GM18508 (cell line): Measurements from ENCODE around the gene NOG.

Source experiments
- ATAC-seq: cut with Tn5 transposase; IDR thresholded peaks from one replicate; pipeline ENCODE4 v1.9.1; 2021; ENCODE audit warnings: moderate number of reproducible peaks; ENCODE audit not compliant: insufficient read depth, unreplicated experiment

Gene NOG

DNA sequence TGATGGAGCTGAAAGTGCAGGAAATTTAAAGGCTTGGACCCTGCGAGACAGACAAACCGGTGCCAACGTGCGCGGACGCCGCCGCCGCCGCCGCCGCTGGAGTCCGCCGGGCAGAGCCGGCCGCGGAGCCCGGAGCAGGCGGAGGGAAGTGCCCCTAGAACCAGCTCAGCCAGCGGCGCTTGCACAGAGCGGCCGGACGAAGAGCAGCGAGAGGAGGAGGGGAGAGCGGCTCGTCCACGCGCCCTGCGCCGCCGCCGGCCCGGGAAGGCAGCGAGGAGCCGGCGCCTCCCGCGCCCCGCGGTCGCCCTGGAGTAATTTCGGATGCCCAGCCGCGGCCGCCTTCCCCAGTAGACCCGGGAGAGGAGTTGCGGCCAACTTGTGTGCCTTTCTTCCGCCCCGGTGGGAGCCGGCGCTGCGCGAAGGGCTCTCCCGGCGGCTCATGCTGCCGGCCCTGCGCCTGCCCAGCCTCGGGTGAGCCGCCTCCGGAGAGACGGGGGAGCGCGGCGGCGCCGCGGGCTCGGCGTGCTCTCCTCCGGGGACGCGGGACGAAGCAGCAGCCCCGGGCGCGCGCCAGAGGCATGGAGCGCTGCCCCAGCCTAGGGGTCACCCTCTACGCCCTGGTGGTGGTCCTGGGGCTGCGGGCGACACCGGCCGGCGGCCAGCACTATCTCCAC lies at the start of gene NOG:
TSS of gene NOG (plus strand) at position 54 of the 674 bp plus-strand sequence. CDS start at position 579, 525 bp downstream.
- ATAC-seq = no peak

DNA sequence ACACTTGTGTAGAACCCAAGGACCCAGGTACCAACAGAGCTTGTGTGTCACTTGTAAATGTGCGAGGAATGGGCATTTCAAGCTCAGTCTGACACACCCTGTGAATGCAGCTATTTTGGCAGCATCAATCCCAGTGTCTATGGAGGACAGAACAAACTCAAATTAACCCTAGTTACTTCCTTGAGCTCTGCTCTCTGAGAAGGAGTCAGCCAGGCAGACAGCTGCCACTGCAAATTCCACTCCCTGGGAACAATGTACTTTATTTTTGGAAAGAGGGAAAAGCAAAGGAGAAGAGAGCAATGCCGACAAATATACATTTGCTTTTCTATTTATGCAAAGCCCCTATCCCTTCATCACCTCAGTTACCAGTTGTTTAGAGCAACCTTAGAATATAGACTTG lies 48.4 kb upstream of the NOG start:
- no peak for ATAC-seq

DNA sequence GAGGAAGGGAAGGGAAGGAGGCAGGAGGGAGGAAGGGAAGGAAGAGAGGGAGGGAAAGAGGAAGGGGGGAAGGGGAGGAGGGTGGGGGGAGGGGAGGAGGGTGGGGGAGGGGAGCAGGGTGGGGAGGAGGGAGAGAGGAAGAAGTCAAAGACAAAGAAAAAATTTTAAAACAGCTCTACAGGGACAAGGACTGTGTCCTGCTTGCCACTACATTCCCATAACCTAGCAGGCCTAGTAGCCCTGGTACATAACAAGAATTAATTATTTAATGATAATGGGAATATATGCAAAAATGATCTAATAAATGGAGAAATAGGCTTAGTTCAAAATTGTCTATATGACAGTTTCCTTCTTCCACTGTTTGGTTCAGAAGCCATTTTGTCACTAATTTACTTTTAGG lies 47.6 kb upstream of the NOG start:
- ATAC-seq = no peak

DNA sequence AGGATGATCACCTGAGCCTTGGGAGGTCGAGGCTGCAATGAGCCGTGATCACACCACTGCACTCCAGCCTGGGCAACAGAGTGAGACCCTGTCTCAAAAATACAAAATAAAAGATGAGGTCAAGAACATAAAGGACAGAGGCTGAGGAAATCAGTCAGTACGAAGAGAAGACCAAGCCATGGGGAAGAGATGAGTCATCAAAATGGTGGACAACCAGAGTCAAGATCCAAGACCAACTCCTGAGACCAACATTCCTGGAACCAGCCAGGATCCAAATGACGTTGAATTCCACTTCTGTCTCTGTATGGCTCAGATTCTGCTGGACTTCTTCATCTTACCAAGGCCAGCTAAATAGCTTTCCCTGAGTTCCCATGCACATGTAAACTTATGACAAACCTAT lies 44.8 kb upstream of the NOG start:
- ATAC-seq = no peak

DNA sequence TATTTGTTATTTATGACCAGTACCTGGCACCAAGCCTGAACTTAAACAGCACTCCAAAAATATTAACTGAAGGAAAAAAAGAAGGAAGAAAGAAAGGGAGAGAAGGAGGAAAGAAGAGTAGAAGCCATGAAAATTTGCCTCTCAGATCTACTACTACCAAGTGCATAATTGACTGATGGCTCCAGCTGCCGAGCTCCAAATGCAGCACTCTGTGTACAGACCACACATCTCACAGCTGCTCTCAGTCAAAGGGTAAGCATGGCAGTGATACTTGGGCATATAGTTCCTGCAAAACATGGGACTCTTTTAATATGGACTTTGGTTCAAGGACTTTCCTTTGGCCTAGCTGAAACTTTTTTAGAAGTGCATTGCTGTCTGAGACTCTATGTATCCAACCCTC lies 44.0 kb upstream of the NOG start:
- ATAC-seq = no peak

DNA sequence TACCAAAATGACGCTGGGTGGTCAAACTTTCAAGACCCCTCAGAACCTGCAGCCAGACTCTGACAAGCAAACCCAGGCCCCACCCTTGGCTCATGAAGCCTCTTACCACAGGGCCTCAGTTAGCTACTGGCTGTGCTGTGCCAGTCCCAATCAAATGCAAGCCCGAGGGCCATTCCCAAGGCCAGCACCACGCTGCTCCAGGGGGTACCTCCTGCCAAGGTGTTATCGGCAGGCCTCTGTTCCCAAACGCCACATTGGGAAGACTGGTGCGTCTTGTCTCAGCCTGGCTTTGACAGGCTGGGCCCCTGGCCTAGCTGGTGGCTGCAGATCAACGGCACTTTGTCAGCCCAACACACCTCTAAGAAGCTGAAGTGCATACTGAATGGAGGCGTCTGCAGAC lies 35.8 kb upstream of the NOG start:
- ATAC-seq = no peak

DNA sequence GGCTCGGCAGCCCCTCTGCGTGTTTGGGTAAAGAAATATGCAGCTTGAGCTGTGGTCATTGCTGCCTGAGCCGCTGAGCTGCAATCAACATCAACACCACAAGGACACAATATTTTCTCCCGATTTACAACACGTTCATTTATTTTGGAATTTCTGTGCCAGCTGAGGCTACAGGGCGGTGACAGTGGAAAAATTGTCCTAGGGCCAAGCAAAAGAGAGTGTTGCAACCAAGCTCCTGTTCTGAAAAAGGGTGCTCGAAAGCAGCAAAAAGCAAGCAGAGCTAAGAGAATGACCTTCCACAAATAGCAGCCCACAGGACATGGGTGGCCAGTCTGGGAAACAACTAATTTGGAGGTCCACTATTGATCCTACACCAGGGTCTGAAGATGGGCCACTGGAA lies 35.4 kb upstream of the NOG start:
- ATAC-seq = no peak

DNA sequence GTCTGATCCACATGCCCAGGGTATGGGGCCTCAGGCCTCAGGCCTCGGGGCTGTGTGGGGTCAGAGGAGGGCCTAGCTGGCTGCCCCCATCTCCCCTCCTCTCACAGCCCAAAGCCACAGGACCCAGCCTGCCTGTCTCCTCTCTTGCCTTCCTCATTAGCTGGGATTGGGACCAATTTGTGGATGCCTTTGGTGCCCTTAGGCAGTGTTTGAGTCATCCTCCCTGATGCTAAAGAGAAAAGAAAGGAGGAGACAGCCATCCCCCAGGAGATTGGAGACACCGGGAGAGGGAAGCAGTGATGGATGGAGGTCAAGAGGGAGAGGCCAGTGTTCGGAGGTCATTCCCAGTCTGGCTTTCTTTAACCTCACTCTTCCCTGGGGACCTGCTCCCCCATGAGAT lies 23.3 kb upstream of the NOG start:
- no peak for ATAC-seq

DNA sequence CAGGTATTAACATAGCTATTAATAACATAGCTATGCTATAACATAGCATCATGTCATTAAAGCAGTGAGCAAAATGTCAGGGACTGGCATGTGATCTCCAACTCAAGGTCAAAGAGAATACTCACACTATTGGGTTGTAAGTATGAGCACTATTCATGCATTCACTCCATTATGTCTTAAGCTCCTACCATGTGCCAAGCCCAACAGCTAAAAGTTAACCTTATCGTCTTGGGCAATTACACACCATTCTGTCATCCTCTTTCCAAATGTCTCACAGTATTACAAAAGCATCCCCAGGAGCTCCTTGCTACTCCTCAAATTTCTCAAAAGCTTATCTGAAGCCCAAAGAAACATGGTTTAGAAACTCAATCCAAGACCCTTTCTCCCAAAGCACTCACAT lies 22.0 kb upstream of the NOG start:
- no peak for ATAC-seq

DNA sequence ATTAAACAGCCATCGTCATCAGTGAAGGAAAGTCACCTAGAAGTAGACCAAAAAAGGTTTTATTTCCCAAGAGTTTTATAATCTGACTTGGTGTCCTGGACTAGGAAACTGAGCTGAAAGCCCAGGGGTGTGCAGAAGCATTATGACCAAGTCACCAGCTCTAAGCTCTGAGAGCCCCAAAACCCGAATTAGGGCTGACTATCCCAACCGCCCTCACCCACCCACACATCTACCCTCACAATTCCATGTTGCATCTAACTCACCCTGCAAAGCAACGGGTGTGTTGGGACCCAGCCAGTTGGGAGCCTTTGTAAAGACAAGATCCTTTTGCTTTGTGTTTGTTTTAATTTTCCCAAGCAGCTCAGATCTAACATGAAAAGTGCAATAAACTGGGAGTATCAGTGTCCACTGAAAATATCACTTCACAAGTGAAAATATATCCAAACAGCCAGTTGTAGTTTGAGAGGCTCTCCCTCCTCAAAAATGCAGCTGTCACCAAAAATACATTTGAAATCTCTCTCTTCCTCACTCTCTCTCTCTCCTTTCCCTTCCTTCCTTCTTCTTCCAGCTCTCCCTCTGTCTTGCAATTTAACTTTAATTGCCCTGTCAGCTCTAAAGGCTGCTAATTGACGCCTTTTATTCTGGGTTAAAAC lies 16.2 kb upstream of the NOG start:
- ATAC-seq = no peak

DNA sequence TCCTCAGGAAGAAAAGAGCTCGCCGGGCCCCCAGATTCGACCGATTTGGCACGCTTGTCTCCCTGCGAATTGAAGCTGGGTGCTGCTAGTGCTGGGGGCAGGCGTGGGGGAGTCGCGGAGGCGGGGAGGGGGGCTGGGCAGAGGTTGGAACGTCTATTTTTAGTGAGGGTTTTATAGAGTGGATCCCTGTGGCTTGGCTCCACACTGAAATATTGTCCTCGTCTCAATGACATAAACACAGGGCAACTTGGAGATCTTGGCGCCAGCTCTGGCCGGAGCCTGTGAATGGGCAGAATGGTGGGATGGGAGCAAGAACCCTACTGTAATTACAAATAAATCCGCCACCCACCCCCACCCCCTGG lies 15.7 kb upstream of the NOG start:
- ATAC-seq = no peak

DNA sequence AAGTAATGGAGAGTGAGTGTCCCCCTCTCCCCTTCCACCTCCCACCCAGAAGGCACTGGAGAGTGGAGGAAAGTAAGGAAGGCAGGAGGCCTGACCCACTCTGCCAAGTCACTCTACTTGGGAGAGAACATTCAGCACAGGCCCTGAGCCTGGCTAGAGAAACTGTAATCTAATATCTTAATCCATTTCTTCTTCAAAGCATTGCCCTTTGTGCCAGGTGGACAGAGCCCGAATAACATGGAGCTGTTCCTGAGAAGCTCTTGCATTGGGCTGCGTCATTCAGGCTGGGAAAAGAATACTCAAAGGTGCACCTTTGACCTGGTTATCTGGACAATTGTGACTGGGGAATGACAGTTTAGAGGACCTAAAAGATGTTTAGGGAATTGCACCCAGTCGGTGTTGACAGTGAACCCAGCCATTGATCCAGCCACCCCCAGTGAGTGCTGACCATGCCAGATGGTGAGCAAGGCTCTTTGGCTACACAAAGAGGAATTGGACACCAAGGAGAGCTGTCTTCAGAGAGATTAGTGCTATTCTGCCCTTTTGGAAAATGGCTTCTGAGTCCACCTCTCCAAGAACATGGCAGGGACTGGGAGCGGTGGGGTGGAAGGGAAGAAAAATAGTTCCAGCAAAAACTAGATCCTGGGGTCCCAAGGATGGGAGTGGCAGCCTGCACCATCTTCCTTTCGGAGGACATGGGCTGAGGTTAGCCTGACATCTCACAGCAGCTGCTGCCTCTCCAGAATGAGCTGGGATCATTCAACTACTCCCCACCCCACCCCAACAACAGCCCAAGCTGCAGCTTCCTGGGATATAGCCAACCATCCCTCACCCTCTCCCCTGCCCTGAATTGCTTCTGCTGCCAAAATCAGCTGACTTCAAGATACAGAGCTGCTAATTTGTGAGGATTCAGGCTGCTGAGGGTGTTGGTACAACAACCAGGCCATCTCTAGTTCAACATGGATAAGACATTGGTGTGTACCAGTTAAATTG lies 11.6 kb upstream of the NOG start:
- ATAC-seq = no peak

DNA sequence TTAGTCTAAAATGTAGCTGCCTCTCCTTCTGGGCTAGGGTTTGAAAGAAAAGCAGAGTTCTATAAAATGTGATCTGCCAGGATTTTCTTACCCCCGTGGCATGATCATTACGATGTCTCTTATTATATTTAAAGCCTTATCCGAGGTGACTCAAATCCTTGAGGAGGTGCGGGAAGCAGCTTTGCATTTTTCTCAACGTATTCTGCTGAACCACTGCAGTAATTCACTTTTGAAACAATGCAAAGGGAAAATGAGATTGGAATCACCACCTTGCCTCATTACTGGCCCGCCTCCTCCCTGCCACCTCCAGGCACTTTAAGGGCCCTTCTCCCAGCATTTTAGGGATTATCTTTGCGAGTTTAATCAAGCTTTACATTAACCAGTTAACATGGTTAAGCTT lies 9.7 kb upstream of the NOG start:
- ATAC-seq = no peak

DNA sequence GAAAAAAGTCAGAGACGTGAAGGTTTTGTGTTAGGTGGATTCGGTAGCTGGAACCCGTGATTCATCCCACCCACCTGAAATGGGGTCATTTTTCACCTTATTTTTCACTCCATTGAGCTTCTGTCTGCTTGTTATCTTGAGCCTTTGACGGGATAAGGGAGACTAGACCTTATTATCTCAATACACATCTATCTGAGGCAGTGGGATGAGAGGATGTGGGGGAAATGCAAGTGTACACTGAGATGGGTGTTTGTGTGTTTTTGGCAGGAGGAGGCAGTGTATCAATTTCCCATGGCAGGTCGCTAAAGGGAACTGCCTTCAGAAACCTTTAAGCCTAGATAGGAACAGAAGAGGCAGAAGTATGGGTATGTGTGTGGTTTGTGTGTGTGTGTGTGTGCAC lies 6.2 kb upstream of the NOG start:
- no peak for ATAC-seq

DNA sequence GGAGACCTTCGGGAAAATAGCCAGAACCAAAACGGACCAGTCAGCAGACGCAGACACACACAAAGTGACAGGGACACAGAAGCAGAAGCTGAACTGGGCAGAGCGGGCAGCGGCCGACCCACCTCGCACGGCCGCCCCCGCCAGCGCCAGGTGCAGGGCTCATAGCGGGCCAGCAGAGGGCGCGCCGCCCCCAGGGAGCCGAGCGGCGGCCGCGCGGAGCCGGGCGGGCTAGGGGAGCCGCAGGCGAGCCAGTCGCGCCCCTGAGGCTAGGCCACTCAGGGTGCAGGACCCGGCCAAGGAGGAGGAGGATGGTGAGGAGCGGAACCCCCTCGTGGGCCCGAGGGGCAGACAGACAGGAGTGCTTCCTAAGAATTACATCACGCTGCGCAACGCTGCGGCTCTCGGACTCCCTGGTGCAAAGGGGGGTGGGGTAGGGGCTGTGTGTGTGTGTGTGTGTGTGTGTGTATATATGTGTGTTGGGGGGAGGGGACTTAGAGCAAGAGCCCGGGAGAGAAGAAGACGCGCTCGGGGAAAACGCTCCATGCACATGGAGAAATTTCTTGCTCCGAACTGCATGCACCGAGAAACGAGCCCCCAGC lies 913 bp upstream of the NOG start:
- no peak for ATAC-seq

DNA sequence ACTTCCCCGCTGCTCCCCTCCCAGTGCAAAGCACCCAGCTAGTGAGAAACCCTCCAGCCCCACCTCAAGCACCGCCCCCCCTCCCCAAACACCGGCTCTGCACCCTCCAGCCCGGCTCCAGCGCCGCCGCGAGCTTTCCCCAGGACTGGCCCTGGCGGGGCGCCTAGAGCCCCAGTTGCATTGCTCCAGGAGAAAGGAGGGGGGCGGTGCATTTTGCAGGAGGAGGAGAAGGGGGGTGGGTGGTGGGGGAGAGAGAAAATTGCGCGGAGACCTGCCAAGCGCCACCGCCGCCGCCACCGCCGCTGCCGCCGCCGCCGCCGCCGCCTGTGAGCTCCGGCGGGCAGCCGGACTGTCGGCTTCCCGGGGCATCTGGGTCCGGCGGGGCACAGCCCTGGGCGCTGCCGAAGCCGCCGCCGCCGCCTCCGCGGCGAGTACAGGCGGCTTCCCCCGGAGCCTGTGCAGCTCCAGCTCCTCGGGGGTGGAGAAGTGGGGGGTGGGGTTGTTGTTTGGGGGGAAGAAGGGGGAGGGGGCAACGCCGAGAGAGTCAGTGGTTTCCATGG lies 333 bp upstream of the NOG start:
- no peak for ATAC-seq

DNA sequence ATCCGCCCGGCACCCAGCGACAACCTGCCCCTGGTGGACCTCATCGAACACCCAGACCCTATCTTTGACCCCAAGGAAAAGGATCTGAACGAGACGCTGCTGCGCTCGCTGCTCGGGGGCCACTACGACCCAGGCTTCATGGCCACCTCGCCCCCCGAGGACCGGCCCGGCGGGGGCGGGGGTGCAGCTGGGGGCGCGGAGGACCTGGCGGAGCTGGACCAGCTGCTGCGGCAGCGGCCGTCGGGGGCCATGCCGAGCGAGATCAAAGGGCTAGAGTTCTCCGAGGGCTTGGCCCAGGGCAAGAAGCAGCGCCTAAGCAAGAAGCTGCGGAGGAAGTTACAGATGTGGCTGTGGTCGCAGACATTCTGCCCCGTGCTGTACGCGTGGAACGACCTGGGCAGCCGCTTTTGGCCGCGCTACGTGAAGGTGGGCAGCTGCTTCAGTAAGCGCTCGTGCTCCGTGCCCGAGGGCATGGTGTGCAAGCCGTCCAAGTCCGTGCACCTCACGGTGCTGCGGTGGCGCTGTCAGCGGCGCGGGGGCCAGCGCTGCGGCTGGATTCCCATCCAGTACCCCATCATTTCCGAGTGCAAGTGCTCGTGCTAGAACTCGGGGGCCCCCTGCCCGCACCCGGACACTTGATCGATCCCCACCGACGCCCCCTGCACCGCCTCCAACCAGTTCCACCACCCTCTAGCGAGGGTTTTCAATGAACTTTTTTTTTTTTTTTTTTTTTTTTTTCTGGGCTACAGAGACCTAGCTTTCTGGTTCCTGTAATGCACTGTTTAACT lies 1.0 kb downstream of the NOG start:
- no peak for ATAC-seq

DNA sequence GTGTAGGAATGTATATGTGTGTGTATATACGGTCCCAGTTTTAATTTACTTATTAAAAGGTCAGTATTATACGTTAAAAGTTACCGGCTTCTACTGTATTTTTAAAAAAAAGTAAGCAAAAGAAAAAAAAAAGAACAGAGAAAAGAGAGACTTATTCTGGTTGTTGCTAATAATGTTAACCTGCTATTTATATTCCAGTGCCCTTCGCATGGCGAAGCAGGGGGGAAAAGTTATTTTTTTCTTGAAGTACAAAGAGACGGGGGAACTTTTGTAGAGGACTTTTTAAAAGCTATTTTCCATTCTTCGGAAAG lies 1.6 kb downstream of the NOG start:
- ATAC-seq = no peak

DNA sequence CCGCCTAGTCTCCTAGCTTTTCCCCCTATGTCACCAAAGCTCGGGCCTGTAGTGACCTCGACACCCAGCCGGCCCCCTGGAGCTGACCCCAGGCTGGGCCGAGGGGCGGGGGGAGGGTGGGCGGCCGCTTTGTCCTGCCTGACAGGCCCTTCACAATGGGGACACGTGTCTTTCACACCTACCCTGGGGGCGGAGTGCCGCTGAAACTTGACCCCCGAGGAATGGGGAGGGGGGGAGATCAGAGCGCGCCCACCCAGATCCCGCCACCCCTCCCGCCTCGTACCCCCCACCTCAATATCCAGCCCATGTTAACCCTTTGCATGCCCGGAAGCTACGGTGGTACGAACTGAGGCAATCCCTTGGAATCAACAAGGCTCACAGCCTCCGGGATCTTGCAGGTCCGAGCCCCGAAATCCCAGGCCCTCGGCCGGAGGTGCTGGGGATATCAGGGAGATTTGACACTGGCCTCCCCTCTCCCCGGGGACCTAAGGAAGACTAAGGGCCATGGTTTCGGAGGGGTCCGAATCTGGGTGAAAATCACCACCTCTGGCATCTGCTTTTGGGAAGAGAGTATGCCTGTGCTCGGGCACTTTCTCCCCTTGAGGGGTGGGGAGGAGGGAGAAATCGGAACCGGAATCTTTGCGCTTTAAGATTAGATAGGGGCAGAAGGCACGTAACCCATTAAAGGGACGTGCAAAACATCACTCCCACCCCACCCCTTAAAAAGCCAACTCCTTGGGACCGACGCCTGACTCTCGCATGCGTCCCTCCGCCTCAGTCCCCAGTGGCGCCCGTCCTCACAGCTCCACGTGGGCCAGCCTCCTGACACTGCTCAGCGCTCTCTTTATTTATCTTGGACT lies 2.6 kb downstream of the NOG start:
- no peak for ATAC-seq
